ENCODE measurements around the gene RBM26. TPM values are rescaled to one million over a fixed set of nuclear protein-coding genes. Genes with fewer than 3 reads are reported as not detected.

RBM26 gene
- total RNA-seq, 1 experiment from 2014 or later = 65.7 TPM

- ChIA-PET CTCF (no interaction called here), POLR2A (ENCODE audit: low non-redundant PET) (no interaction called here)
- DNase-seq (ENCODE audit: low spot score) = no peak
- Histone ChIP-seq H3K4me3 (ENCODE audit: low read depth, low read length, poor library complexity, severe bottlenecking) (no peak overlapping the region), H3K9me3 (ENCODE audit: low read depth, low read length, poor library complexity, severe bottlenecking) (no peaks in the 10 kb centered on the region), H3K27me3 (replicated peaks; ENCODE audit: insufficient read depth, low read depth, low read length, poor library complexity) (no peaks in the 10 kb centered on the region), H3K36me3 (ENCODE audit: insufficient read depth, low read length, poor library complexity, severe bottlenecking) (peaks cover 40% of the 10 kb centered on the region), H3K27ac (ENCODE audit: low read depth, low read length, poor library complexity, severe bottlenecking) (no peak overlapping the region), H3K4me1 (ENCODE audit: insufficient read depth, low read length, poor library complexity, severe bottlenecking) (no peaks in the 10 kb centered on the region)
- TF ChIP-seq EZH2 (IDR thresholded peaks at IDR 0.05; ENCODE audit: borderline replicate concordance, low read depth, low read length, poor library complexity, severe bottlenecking) (no peak), CTCF (conservative IDR thresholded peaks at IDR 0.05; ENCODE audit: low read depth, low read length) (no peak)
- intact Hi-C loops (cut with micrococcal nuclease; ENCODE audit: unreplicated experiment) = no loop called here
- BruUV-seq (replicated peaks) = no TSS peak
Observed at GRCh38 chr13:79318664-79319063, 87.4 kb downstream of the RBM26 start.

GRCh38 chr13:79317856-79318255 lies 88.2 kb downstream of the RBM26 start:
- CTCF ChIA-PET = no interaction called here
- peaks cover 44% of the 10 kb centered on the region for H3K36me3 ChIP-seq (ENCODE audit: insufficient read depth, low read length, poor library complexity, severe bottlenecking)

GRCh38 chr13:79314652-79315051 lies 91.4 kb downstream of the RBM26 start:
- no peak overlapping the region for H3K27ac ChIP-seq (ENCODE audit: low read depth, low read length, poor library complexity, severe bottlenecking)
- ChIA-PET CTCF (no interaction called here), POLR2A (ENCODE audit: low non-redundant PET) (no interaction called here)
- no TSS peak for BruUV-seq (replicated peaks)
- H3K27me3 ChIP-seq (replicated peaks; ENCODE audit: insufficient read depth, low read depth, low read length, poor library complexity) = no peaks in the 10 kb centered on the region
- no peaks in the 10 kb centered on the region for H3K4me1 ChIP-seq (ENCODE audit: insufficient read depth, low read length, poor library complexity, severe bottlenecking)
- no peaks in the 10 kb centered on the region for H3K9me3 ChIP-seq (ENCODE audit: low read depth, low read length, poor library complexity, severe bottlenecking)
- no peak overlapping the region for H3K4me3 ChIP-seq (ENCODE audit: low read depth, low read length, poor library complexity, severe bottlenecking)
- H3K36me3 ChIP-seq (ENCODE audit: insufficient read depth, low read length, poor library complexity, severe bottlenecking) = peaks cover 17% of the 10 kb centered on the region
- DNase-seq (ENCODE audit: low spot score) = no peak
- TF ChIP-seq EZH2 (IDR thresholded peaks at IDR 0.05; ENCODE audit: borderline replicate concordance, low read depth, low read length, poor library complexity, severe bottlenecking) = no peak
- no peak for TF ChIP-seq CTCF (conservative IDR thresholded peaks at IDR 0.05; ENCODE audit: low read depth, low read length)
- intact Hi-C loops (cut with micrococcal nuclease; ENCODE audit: unreplicated experiment) = no loop called here

More at GRCh38 chr13:79317856-79318255, 88.2 kb downstream of the RBM26 start:
- DNase-seq (ENCODE audit: low spot score) = no peak
- no peak overlapping the region for H3K4me3 ChIP-seq (ENCODE audit: low read depth, low read length, poor library complexity, severe bottlenecking)
- no peaks in the 10 kb centered on the region for H3K4me1 ChIP-seq (ENCODE audit: insufficient read depth, low read length, poor library complexity, severe bottlenecking)
- POLR2A ChIA-PET (ENCODE audit: low non-redundant PET) = no interaction called here
- H3K9me3 ChIP-seq (ENCODE audit: low read depth, low read length, poor library complexity, severe bottlenecking) = no peaks in the 10 kb centered on the region
- intact Hi-C loops (cut with micrococcal nuclease; ENCODE audit: unreplicated experiment) = no loop called here
- H3K27ac ChIP-seq (ENCODE audit: low read depth, low read length, poor library complexity, severe bottlenecking) = no peak overlapping the region
- no peaks in the 10 kb centered on the region for H3K27me3 ChIP-seq (replicated peaks; ENCODE audit: insufficient read depth, low read depth, low read length, poor library complexity)
- BruUV-seq (replicated peaks) = no TSS peak
- no peak for TF ChIP-seq CTCF (conservative IDR thresholded peaks at IDR 0.05; ENCODE audit: low read depth, low read length)
- TF ChIP-seq EZH2 (IDR thresholded peaks at IDR 0.05; ENCODE audit: borderline replicate concordance, low read depth, low read length, poor library complexity, severe bottlenecking) = no peak
